Parathyroid adenoma (tissue), 2 donors: Measurements from ENCODE around the gene MED27.

ENCODE experiments used
- H2AFZ ChIP-seq: fragments of 300-600 bp; sonication (generic); one replicate; pipeline ENCODE4 v1.7.0; 2017; ENCODE audit warnings: antibody characterized with exemption, mild to moderate bottlenecking
- H3K27ac ChIP-seq: fragments of 300-600 bp; sonication (generic); one replicate; pipeline ENCODE4 v1.7.0; 2017
- H3K27me3 ChIP-seq: fragments of 300-600 bp; sonication (generic); one replicate; pipeline ENCODE4 v1.7.0; 2017; ENCODE audit warnings: low read length; ENCODE audit not compliant: control insufficient read depth, insufficient read depth
- H3K36me3 ChIP-seq: fragments of 300-600 bp; sonication (generic); one replicate; pipeline ENCODE4 v1.7.0; 2017; ENCODE audit warnings: low read length; ENCODE audit not compliant: control insufficient read depth, insufficient read depth
- H3K4me1 ChIP-seq: fragments of 300-600 bp; sonication (generic); one replicate; pipeline ENCODE4 v1.7.0; 2017; ENCODE audit warnings: control low read depth
- H3K4me2 ChIP-seq: fragments of 300-600 bp; sonication (generic); one replicate; pipeline ENCODE4 v1.7.0; 2017; ENCODE audit warnings: low read length
- H3K4me3 ChIP-seq: fragments of 300-600 bp; sonication (generic); one replicate; pipeline ENCODE4 v1.7.0; 2017; ENCODE audit warnings: low read depth, low read length
- H3K79me2 ChIP-seq: fragments of 300-600 bp; sonication (generic); one replicate; pipeline ENCODE4 v1.7.0; 2017; ENCODE audit warnings: control low read depth
- H3K9ac ChIP-seq: fragments of 300-600 bp; sonication (generic); one replicate; pipeline ENCODE4 v1.7.0; 2017; ENCODE audit warnings: mild to moderate bottlenecking
- H3K9me3 ChIP-seq: fragments of 300-600 bp; sonication (generic); one replicate; pipeline ENCODE4 v1.7.0; 2017; ENCODE audit warnings: low read length; ENCODE audit not compliant: control insufficient read depth
- CTCF ChIP-seq: fragments of 300-600 bp; sonication (generic); IDR thresholded peaks from one replicate; pipeline ENCODE4 v1.7.0; 2017; ENCODE audit warnings: antibody characterized with exemption, mild to moderate bottlenecking
- donor health status: primary hyperparathyroidism.

Gene MED27

DNA sequence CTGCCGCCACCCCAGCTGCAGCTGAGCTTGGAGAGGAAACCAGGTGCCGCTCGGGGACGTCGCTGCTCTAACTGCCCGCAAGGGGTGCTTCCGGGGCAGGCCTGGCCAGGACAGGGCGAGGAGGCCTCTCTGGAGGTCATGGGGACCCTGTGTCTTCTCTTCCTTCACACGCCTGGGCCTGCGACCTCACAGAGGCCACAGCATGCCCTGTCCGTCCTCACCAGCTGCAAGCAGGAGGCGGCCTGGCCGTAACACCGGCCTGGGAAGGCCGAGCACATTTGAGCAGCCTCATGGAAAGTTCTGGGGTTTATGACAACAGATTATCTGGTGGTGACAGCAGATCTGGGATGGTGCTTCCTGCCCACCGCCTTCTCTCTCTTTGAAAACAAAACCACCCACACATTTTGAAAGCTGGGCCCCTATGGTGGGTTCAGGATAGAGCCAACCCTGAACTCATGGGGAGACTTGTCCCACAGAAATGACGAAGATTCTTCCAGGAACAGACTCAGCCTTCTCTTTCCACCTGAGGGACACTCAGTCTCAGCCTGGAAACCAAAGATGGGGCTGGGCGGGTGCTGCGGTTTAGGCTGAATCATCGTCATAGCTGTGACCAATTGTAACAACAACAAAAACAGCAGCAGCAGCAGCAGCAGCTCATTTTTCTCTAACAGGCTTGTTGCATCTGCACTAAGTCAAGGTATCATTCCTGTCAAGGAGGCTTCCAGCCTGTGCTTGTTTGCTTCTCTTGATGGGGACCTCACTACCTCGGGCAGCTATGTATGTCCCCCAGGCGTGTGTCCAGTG is 240.2 kb downstream of the MED27 start:
- no peaks in the 10 kb centered on the region for H3K4me1 ChIP-seq
- H3K9me3 ChIP-seq, result no peaks in the 10 kb centered on the region
- no peak overlapping the region for H3K4me3 ChIP-seq
- no peak overlapping the region for H3K27ac ChIP-seq
- no peaks in the 10 kb centered on the region for H3K27me3 ChIP-seq
- no peak overlapping the region for H2AFZ ChIP-seq
- no peaks in the 10 kb centered on the region for H3K36me3 ChIP-seq
- H3K9ac ChIP-seq, result no peak overlapping the region
- H3K79me2 ChIP-seq, result no peaks in the 10 kb centered on the region
- no peak overlapping the region for H3K4me2 ChIP-seq
- TF ChIP-seq CTCF, result no peak

DNA sequence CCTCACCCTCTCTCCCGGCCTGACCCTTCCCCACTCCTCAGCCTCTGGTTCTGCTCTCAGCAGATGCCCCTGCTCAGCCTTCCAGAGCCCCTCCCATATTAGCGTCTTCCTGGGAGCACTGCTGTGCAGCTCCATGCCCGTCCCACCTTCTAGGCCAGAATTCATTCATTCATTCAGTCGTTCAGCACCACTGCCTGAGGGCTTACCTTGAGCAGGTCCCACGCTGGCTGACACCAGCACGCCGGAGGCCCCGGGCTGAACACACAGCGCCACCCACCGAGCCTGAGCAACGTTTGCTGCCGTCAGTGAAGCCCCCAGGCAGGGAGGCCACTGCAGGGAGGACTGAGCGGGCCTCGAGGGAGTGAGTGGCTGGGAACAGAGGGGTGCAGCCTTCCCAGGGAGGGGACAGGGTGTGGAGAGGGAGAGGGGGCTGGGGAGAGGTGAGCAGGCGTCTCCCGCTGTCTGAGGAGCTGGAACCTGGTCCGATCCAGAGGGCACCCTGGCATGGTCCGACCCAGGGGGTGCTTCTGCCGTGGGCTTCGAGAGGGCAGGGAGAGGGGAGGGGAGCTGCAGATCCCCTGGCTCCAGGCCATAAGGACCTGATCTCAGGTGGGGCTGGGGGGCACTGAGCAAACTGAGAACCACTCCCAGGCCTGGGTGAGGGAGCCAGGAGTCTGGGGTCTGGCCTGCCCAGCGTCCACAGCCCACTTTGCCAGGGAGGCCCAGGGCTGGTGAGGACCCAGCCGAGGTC is 241.0 kb downstream of the MED27 start:
- no peak overlapping the region for H3K27ac ChIP-seq
- no peaks in the 10 kb centered on the region for H3K9me3 ChIP-seq
- H3K4me3 ChIP-seq, result no peak overlapping the region
- no peaks in the 10 kb centered on the region for H3K79me2 ChIP-seq
- H3K4me2 ChIP-seq, result no peak overlapping the region
- H2AFZ ChIP-seq, result no peak overlapping the region
- no peak for TF ChIP-seq CTCF
- no peaks in the 10 kb centered on the region for H3K4me1 ChIP-seq
- H3K9ac ChIP-seq, result no peak overlapping the region
- H3K36me3 ChIP-seq, result no peaks in the 10 kb centered on the region
- no peaks in the 10 kb centered on the region for H3K27me3 ChIP-seq

GRCh38 chr9:131837836-131838235 is 241.8 kb downstream of the MED27 start:
- Histone ChIP-seq H3K9me3 (no peaks in the 10 kb centered on the region), H3K79me2 (no peaks in the 10 kb centered on the region), H3K27me3 (no peaks in the 10 kb centered on the region), H3K36me3 (no peaks in the 10 kb centered on the region), H3K9ac (no peak overlapping the region), H3K27ac (no peak overlapping the region), H3K4me1 (no peaks in the 10 kb centered on the region), H3K4me3 (no peak overlapping the region), H3K4me2 (no peak overlapping the region), H2AFZ (no peak overlapping the region)
- TF ChIP-seq CTCF, result no peak

GRCh38 chr9:131837316-131837715 is 242.4 kb downstream of the MED27 start:
- H3K4me1 ChIP-seq, result no peaks in the 10 kb centered on the region

More at GRCh38 chr9:131837316-131837715, 242.4 kb downstream of the MED27 start:
- Histone ChIP-seq H3K36me3 (no peaks in the 10 kb centered on the region), H3K27ac (no peak overlapping the region), H3K79me2 (no peaks in the 10 kb centered on the region), H3K27me3 (no peaks in the 10 kb centered on the region), H3K4me3 (no peak overlapping the region), H3K9ac (no peak overlapping the region), H3K9me3 (no peaks in the 10 kb centered on the region), H3K4me2 (no peak overlapping the region), H2AFZ (no peak overlapping the region)
- no peak for TF ChIP-seq CTCF
